ENCODE measurements around the gene HEG1.

HEG1 gene

DNA sequence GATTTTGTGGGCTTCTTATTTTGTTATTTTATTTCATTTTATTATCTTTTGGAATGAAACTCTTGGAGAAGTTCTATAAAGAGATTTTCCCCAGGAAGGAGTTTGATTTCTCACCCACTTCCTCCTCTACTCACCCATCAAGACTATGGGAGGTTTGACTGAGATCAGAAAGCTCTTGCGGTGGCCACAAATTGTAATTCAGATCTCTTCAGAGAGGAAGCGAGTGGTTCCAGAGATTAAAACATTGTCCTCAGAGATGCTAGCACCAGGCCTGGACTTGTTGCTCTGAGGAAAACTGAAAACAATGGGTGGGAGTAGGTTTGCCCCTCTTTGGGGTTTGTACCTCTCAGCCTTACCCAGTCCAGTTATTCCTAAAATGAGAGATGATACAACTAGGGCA is 113.2 kb downstream of the HEG1 start:
- DNase-seq (ENCODE audit: low read depth), result no peak

DNA sequence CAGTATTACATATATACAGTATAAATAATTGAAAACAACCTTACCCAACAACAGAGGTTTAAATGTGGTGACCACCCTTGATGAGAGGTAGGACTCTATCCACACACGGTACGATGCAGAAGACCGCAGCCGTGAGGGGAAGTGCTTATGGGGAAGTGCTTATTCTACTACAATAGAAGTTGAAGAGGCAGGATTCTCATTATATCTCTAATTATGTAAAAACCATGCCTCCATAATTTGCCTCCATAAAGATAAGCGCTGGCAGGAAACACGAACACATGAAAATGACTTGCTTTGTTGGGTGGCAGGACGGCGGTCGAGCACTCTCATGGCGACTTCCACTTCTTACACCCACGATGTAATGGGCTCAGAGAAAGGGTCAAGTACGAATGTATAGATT is 114.0 kb downstream of the HEG1 start:
- no peak for DNase-seq (ENCODE audit: low read depth)

DNA sequence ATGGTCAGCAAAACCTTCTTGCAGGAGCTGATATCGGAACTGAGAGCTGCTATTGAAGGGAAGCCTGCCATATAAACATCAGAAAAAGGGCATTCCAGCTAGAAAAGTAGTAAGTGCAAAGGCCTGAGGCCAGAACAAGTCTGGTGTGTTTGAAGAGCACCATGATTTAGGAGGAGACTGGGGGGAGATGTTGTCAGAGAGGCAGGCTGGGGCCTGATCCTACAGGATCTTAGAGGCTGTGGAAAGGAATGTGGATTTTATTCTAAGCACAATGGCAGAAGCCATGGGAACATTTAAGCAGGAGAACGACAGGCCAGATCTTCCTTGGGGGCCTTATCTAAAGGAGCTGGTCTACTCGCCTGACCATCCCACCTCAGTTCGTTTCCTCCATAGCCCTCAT is 116.1 kb downstream of the HEG1 start:
- DNase-seq (ENCODE audit: low read depth), result no peak

DNA sequence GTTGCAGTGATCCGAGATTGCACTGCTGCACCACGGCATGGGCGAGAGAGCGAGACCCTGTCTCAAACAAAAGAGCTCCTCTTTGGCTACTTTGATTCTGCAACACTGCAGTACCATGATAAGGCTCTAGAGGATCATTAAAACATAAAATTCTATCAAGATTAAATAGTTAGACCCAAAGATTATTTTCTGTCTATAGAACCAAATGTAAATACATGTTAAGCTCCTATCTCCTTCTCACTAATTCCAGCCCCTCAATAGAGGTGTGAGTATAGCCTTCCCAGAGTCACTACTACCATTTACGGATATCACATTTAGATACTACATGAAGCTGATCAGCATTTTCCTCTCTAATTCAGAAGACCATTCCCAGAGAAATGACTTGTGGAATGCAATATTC is 116.9 kb downstream of the HEG1 start:
- DNase-seq (ENCODE audit: low read depth), result no peak

DNA sequence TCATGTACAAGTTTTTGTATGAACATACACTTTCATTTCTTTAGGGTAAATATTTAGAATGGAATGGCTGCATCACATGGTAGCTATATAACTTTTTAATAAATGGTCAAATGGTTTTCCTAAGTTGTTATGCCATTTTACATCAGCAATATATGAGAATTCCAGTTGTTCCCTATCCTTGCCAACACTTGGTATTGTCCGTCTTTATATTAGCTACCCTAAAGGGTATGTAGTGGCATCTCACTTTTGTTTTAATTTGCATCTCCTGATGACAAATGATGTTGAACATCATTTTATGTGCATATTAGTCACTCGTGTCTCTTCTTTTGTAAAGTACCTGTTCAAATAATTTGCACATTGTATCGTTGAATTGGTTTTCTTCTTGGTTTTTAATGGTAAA is 118.7 kb downstream of the HEG1 start:
- no peak for DNase-seq (ENCODE audit: low read depth)

GRCh38 chr3:124935794-124936542 is 119.8 kb downstream of the HEG1 start:
- no peak for DNase-seq (ENCODE audit: low read depth)

DNA sequence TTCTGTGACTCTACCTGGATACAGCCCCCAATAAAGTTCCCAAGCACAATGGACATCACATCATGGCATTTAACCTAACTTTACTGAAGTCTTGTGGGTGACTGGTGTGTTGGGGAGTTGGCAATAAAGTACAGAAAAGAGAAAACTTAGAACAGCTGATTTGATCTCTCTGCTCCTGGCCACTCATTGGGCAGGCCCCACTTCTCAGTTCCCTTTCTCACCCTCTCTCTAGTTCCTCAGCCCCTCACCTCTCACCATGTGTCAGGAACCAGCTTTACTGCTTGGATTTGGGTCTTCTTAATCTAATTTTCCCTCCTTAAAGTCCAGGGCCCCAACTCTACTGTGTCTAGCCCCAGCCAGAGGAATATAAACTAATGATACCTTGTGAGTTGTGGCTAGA is 120.5 kb downstream of the HEG1 start:
- DNase-seq (ENCODE audit: low read depth), result no peak

DNA sequence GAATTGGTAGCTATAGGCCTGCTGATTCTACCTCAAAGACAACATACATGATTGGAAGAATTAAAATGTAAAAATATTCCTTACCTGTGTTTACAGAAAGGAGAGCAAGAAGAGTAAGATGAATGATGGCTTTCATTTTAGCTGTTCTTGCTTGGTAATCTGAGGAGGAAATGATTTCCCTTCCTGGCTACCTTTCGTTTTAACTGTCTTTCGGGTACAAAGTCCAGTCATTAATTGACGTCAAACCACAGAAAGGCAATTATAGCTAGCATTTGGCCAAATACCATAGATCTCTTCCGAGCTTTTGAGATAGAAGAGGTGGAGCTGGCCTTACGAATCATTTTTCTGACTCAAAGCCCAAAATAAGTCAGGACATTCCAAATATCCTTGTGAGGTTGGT is 121.2 kb downstream of the HEG1 start, which contains the start of gene MUC13:
TSS of gene MUC13 (minus strand) at position 175 of the 400 bp plus-strand sequence. CDS start at position 136, 39 bp downstream.
- DNase-seq (ENCODE audit: low read depth), result no peak

DNA sequence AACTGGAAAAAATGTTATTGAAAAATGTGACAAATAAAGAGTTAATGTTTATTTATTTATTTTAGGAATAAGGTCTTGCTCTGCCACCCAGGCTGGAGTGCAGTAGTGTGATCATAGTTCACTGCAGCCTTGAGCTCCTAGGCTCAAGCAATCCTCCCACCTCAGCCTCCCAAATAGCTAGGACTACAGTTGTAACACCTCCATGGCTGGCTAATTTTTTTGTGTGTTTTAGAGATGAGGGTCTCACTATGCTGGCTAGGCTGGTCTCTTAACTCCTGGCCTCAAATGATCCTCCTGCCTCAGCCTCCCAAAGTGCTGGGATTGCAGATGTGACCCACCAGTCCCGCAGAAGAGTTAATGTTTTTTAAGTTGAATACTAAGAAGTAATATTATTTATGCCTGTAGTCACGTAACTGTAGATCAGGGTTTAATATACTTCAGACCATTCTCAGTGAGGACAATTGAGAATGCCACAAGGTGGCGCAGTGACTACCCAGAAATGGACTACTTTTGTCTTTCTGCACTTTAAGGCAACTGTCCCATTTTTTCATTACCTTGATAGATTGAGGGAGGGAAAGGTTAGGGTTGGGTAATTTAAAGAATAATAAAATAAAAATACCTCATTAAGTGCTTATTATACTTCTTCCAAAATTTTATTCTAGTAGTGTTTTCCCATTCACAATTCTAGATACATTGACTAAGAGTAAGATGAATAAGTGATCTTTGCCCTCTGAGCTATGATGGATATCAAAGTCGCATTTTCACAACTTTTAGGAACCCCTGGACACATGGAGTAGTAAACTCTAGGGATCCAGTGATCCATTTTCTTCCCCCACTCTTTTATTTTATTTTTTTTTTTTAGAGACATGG is 127.2 kb downstream of the HEG1 start:
- DNase-seq (ENCODE audit: low read depth), result peak; percentile 51

DNA sequence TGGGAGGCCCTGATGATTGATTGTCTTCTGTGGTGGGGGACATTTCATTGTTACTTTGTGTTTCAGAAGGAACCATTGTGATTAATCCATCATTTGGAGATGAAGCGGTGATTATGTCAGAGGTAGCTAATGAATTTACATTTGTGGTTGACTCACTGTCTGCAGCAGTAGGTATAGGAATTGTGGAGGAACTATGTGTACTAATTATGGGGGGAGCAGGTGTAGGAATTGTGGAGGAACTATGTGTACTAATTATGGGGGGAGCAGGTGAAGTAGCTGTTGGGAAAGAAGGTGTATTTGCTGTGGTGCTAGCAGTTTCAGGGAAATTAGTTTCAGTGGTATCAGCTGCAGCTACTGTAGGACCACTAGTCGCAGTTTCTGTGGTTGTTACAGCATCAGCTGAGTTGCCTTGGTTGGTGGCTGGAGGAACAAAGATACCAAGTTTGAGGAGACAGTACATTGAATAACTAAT is 128.2 kb downstream of the HEG1 start:
- no peak for DNase-seq (ENCODE audit: low read depth)

DNA sequence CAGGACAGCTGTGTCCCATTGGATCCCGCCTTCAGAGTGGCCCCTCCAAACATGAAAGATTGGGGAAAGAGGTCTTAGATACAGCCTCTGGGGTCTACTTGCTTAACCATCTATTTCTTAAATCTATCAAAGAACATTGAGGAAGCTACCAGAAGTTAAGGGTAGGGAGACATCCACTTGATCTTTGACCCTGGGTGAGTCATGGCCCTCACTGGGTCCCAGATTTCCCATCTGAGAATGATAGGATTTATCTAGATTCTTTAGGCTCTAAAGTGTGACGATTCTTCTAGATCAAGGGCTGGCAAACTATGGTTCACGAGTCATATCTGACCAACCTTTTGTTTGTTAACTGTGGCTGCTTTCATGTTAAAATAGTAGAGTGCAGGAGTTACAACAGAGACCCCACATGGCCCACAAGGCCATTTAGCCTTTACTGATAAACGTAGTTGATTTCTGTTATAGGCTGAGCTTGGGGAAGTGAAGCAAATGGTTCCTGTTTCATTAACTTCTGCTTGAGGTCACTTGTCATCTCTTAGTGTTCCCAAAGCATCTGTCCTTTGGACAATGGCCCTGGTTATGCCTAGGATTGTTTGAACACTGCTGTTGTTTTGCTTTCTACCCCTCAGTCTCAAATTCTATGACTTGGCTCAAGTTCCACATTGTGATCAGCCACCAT is 129.2 kb downstream of the HEG1 start:
- no peak for DNase-seq (ENCODE audit: low read depth)

DNA sequence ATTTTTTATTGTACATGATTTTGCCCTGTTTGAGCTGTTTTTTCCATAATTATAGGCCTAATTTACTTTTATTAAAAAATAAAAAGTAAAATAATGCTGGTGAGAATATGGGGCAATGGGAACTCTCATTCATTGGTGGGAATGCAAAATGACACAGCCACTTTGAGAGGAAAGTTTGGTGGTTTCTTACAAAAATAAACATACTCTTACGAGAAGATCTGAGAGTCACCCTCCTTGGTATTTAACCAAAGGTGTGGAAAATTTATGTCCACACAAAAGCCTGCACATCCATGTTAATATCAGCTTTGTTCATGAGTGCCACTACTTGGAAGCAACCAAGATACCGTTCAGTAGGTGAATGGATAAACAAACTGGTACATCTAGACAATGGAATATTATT is 131.1 kb downstream of the HEG1 start:
- no peak for DNase-seq (ENCODE audit: low read depth)

GRCh38 chr3:124923833-124924232 is 132.0 kb downstream of the HEG1 start:
- DNase-seq (ENCODE audit: low read depth), result no peak

DNA sequence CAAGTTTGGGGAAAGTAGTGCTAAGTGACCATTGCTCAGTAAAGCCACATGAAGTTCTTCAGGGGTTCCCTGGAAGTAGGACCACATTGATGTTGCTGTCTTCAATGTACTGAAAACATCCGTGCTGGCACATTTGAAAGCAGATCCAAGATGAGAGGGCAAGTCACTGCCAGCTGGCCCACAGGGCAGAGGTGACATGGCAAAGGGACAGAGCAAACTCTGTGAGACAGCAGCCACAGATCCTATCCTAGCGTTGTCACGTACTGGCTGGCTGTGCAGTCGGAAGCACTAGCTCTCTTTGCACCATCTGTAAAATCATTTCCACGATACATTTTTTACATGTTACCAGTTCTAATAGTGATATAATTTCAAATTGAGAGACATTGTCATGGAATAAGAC is 135.1 kb downstream of the HEG1 start:
- DNase-seq (ENCODE audit: low read depth), result no peak

- DNase-seq (ENCODE audit: low read depth), result no peak
These were observed 136.0 kb downstream of the HEG1 start for GRCh38 chr3:124919756-124920155.

DNA sequence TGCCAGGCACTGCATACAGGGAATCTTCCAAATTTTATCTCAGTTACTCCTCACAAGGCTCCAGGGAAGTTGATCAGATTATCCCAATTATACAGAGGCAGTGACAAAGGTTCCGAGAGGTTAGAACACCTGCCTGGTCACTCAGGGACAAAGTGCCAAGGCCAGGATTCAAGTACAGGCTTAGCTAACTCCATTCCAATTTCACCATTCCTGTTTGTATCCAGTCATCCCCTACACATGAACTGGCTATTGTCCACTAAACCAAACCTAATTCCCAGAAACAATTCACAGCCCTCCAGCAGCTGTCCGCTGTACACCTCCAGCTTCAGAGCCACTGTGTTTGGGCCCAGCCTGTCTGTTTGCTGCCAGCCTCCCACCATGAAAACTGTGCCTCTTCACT is 137.3 kb downstream of the HEG1 start:
- no peak for DNase-seq (ENCODE audit: low read depth)

DNA sequence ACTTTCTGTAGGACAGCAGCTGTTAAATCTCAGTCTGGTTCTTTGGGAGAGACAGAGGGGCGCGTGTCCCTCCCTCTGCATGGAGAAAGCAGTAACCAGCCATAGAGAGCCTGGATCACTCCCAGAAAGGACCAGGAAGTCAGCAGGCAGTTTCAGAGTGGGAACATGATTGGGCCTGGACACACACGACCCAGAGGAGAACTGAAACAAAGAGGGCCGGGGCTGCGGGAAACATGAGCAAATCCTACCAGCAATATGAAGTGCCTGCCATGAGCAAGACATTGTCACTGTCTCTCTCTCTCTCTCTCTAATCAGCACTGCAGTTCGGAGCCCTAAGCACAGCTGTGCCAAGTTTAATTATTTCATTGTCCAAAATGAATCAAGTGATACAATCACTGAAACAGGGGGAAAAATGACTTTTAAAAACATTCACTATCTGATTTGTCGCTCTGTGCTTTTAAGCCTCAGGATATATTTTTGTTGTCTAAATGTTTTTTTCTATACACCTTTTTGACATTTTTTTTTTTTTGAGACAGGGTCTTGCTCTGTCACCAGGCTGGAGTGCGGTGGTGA is 138.9 kb downstream of the HEG1 start:
- DNase-seq (ENCODE audit: low read depth), result no peak

Data from HS-27A (cell line).